ENCODE measurements around the gene SORL1-AS1.
"Not testable (repeated sequence)": the region's sequence is repeated elsewhere in the genome, so short reads cannot be mapped to it uniquely, and the experiment has no call there.

SORL1-AS1 gene

GRCh38 chr11:121415856-121416255 lies 36.9 kb downstream of the SORL1-AS1 start:
- ChIA-PET POLR2A (no interaction called here), CTCF (no interaction called here)
- no peak for DNase-seq (ENCODE audit: extremely low spot score)
- TF ChIP-seq SP1 (IDR thresholded peaks at IDR 0.05) (no peak), FOXK2 (IDR thresholded peaks at IDR 0.05) (no peak), CTBP1 (IDR thresholded peaks at IDR 0.05; ENCODE audit: borderline replicate concordance) (no peak), HDGF (IDR thresholded peaks at IDR 0.05; ENCODE audit: borderline replicate concordance) (no peak), ZNF384 (IDR thresholded peaks at IDR 0.05) (no peak), FOXA1 (IDR thresholded peaks at IDR 0.05) (no peak), BHLHE40 (IDR thresholded peaks at IDR 0.05; ENCODE audit: borderline replicate concordance) (no peak), ELF4 (IDR thresholded peaks at IDR 0.05) (no peak), NFRKB (IDR thresholded peaks at IDR 0.05) (no peak), L3MBTL2 (conservative IDR thresholded peaks at IDR 0.05) (no peak), TARDBP (IDR thresholded peaks at IDR 0.05) (no peak), SUZ12 (IDR thresholded peaks at IDR 0.05) (no peak), LEF1 (IDR thresholded peaks at IDR 0.05; ENCODE audit: borderline replicate concordance) (no peak), FOXM1 (IDR thresholded peaks at IDR 0.05; ENCODE audit: borderline replicate concordance) (no peak), ARNT (IDR thresholded peaks at IDR 0.05) (no peak)
- TF ChIP-seq, protein P1, sequence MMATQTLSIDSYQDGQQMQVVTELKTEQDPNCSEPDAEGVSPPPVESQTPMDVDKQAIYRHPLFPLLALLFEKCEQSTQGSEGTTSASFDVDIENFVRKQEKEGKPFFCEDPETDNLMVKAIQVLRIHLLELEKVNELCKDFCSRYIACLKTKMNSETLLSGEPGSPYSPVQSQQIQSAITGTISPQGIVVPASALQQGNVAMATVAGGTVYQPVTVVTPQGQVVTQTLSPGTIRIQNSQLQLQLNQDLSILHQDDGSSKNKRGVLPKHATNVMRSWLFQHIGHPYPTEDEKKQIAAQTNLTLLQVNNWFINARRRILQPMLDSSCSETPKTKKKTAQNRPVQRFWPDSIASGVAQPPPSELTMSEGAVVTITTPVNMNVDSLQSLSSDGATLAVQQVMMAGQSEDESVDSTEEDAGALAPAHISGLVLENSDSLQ (IDR thresholded peaks at IDR 0.05) = no peak

- POLR2A ChIA-PET = no interaction called here
- TF ChIP-seq NFRKB (IDR thresholded peaks at IDR 0.05) (no peak), TARDBP (IDR thresholded peaks at IDR 0.05) (no peak), HDGF (IDR thresholded peaks at IDR 0.05; ENCODE audit: borderline replicate concordance) (no peak), L3MBTL2 (conservative IDR thresholded peaks at IDR 0.05) (no peak), FOXA1 (IDR thresholded peaks at IDR 0.05) (no peak), ELF4 (IDR thresholded peaks at IDR 0.05) (no peak), LEF1 (IDR thresholded peaks at IDR 0.05; ENCODE audit: borderline replicate concordance) (no peak)
- CTCF ChIA-PET = no interaction called here
- DNase-seq (ENCODE audit: extremely low spot score) = no peak
Observed at GRCh38 chr11:121414141-121414913, 38.4 kb downstream of the SORL1-AS1 start.

DNA sequence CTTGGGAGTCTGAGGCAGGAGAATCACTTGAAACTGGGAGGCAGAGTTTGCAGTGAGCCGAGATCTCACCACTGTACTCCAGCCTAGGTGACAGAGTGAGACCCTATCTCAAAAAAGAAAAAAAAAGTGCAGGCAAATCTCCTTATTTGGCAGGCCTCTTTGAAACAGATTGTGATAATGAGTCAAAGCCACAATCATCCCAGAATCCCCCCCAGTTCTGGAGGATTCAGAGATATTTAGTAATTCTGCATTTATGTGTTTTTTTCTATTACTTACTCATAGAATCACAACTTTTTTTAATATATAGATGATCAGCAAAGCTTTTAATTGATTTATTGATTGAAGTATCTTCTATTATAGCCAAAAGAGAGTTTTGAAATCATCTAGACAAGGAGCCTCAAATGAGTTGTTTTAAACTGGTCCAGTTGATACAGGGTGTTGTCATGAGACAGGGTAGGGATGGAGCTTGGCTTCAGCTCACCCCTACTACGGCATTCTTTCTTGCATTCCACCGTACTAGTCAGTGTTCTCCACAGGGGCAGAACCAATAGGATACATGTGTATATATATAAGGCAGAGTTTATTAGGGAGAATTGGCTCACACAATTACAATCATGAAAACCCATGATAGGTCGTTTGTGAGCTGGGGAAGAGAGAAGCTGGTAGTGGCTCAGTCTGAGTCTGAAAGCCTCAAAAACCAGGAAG lies 39.9 kb downstream of the SORL1-AS1 start:
- TF ChIP-seq FOXK2 (IDR thresholded peaks at IDR 0.05) (no peak), FOXM1 (IDR thresholded peaks at IDR 0.05; ENCODE audit: borderline replicate concordance) (no peak), ZNF384 (IDR thresholded peaks at IDR 0.05) (no peak), SUZ12 (IDR thresholded peaks at IDR 0.05) (no peak), BHLHE40 (IDR thresholded peaks at IDR 0.05; ENCODE audit: borderline replicate concordance) (no peak), NFRKB (IDR thresholded peaks at IDR 0.05) (no peak), L3MBTL2 (conservative IDR thresholded peaks at IDR 0.05) (no peak), ARNT (IDR thresholded peaks at IDR 0.05) (no peak), ELF4 (IDR thresholded peaks at IDR 0.05) (no peak)
- TF ChIP-seq, protein P1 (IDR thresholded peaks at IDR 0.05) = no peak
- ChIA-PET POLR2A (no interaction called here), CTCF (no interaction called here)
- no peak for DNase-seq (ENCODE audit: extremely low spot score)

- ChIA-PET POLR2A (no interaction called here), CTCF (no interaction called here)
- TF ChIP-seq TARDBP (IDR thresholded peaks at IDR 0.05) = no peak
- no peak for TF ChIP-seq SP1 (IDR thresholded peaks at IDR 0.05)
- TF ChIP-seq ARNT (IDR thresholded peaks at IDR 0.05) = no peak
- no peak for TF ChIP-seq SUZ12 (IDR thresholded peaks at IDR 0.05)
- TF ChIP-seq HDGF (IDR thresholded peaks at IDR 0.05; ENCODE audit: borderline replicate concordance) = no peak
- no peak for TF ChIP-seq L3MBTL2 (conservative IDR thresholded peaks at IDR 0.05)
- TF ChIP-seq FOXA1 (IDR thresholded peaks at IDR 0.05) = no peak
- no peak for TF ChIP-seq FOXM1 (IDR thresholded peaks at IDR 0.05; ENCODE audit: borderline replicate concordance)
- TF ChIP-seq NFRKB (IDR thresholded peaks at IDR 0.05) = no peak
- TF ChIP-seq CTBP1 (IDR thresholded peaks at IDR 0.05; ENCODE audit: borderline replicate concordance) = no peak
- TF ChIP-seq ZNF384 (IDR thresholded peaks at IDR 0.05) = no peak
- TF ChIP-seq, protein P1 (IDR thresholded peaks at IDR 0.05) = no peak
- no peak for TF ChIP-seq LEF1 (IDR thresholded peaks at IDR 0.05; ENCODE audit: borderline replicate concordance)
- no peak for TF ChIP-seq BHLHE40 (IDR thresholded peaks at IDR 0.05; ENCODE audit: borderline replicate concordance)
- TF ChIP-seq ELF4 (IDR thresholded peaks at IDR 0.05) = no peak
- no peak for TF ChIP-seq FOXK2 (IDR thresholded peaks at IDR 0.05)
- DNase-seq (ENCODE audit: extremely low spot score) = no peak
Observed at GRCh38 chr11:121412000-121412587, 40.7 kb downstream of the SORL1-AS1 start.

GRCh38 chr11:121411330-121411729 lies 41.4 kb downstream of the SORL1-AS1 start:
- DNase-seq (ENCODE audit: extremely low spot score); POLR2A ChIA-PET: not testable (repeated sequence)
- CTCF ChIA-PET = interaction anchor here (0.6 kb wide), 1 partner anchor 194 kb away, joined by 3 read pairs; no protein-coding TSS in a partner anchor

DNA sequence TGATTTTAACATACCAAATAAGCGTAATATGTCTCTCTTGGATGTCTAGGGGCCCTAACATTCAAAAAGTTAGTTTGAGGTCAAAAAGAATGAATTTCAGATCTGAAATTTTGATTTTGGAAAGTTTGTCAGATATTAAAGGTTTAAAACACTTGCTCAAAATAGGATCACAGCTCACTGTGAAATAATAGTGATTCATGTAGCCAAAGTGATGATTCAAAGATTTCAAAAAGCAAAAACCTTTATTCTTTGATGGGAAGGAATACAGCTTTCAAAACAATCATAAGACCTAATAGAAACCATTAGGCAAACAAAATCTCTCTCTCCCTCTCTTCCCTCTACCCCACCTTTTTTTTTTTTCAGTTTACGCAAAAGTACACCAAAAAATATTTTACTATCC lies 42.7 kb downstream of the SORL1-AS1 start:
- DNase-seq (ENCODE audit: extremely low spot score); POLR2A ChIA-PET; CTCF ChIA-PET: not testable (repeated sequence)
